CD4-positive, alpha-beta T cell treated with Interleukin-2 at 100 ng/mL for 4 hours (primary cell): ENCODE data around the gene CRYBA2.
A peak's percentile ranks its signal among the peaks of the same experiment; 100 is the strongest.

Experiments
- DNase-seq: peaks from one replicate; pipeline ENCODE4 v3.0.0-alpha.2; 2020; ENCODE audit warnings: low spot score

The CRYBA2 gene

DNA sequence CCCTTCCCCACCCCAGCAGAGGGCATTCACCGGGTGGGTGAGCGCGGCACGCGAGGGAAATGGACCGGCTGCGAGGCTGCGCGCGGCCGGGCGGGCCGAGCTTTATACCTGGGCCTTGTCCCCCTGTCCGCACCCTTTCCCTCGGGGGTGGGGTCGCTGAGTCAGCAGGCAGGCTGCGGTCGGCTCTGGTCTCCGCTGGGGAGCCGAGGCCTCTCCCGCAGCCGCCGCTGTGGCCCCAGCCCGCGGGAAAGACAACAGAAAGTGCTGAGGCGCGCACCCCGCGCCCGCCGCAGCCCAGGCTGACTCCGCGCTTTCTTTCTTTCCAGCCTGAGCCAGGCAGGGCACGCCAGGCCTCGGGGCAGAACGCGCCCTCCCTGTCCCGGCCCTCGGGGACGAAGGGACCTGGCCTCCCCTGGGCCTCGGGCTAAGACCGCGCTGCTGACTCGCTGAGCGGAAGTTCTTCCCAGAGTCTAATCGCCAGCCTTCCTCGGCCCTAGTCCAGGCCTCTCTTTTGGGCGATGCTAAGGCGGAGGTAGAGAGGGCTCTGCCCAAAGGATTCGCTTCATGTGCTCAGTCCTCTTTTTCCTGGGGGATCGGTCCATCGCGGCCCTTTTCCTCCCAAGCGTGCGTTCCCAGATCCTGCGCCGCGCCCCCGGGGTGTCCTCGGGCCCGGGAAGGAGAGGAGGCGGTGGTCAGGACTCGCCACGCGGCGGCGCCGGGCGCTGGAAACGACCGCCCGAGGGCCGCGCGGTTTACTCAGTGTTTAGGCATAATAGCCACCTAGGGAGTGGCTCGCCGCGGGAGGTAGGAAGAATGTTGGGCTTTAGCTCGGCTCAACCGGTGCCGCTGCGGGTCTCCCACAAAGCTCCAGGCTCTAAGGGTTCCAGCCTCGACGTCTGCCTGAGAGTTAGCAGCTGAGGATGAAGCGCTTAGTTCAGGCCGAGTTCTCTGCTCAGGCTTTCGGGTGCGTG, at the start of gene CRYBA2:
Gene CRYBA2 (minus strand): TSS at position 78 of the 971 bp plus-strand sequence. CDS start 246 bp downstream, outside the sequence.
- no peak for DNase-seq

DNA sequence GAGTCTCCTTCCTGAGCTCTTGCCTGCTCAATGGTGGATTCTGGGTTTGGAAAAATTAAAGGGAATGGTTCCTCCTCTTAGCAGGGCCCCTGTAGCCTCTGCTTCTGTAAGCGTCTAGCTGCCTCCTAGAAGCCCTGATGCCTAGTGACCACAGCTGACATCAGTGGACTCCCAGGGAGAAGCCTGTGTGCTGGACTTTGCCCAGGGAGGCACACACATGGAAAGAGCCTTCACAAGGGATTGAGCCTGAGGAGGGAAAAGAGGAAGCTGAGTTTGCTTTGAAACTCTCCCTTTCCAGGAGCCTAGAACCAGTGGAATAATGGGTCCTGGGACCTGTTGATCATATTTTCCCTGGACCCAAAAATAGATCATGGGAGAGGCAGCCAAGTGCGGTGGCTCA, 49.5 kb upstream of the CRYBA2 start:
- DNase-seq, result no peak

GRCh38 chr2:219042157-219042556, 48.9 kb upstream of the CRYBA2 start:
- DNase-seq, result no peak

- DNase-seq, result no peak
Measured at GRCh38 chr2:219041252-219041651, 48.0 kb upstream of the CRYBA2 start, which contains the start of gene CFAP65. TSS of gene CFAP65 (minus strand) at chr2:219041516. CDS start at chr2:219039048, 2,468 bp downstream.

DNA sequence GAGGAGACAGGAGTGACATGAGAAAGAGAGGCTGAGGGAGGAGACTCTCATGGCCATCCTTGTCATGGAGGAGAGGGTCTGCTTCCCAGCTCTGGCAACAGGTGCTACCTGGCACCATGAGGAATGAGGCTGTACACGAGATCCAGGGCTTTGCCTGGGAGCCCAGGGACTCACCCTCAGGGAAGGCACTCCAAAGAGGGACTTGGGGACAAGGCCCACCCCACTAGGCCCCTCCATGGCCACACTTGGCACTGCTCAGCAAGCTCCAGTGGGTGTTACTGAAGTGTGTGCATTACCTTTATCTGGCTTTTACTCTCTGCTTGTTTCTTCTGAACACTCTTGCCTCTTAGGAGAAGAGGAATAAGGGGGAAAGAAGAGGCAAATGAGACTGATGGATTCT, 45.4 kb upstream of the CRYBA2 start:
- no peak for DNase-seq

GRCh38 chr2:219037783-219038499, 44.7 kb upstream of the CRYBA2 start:
- no peak for DNase-seq

DNA sequence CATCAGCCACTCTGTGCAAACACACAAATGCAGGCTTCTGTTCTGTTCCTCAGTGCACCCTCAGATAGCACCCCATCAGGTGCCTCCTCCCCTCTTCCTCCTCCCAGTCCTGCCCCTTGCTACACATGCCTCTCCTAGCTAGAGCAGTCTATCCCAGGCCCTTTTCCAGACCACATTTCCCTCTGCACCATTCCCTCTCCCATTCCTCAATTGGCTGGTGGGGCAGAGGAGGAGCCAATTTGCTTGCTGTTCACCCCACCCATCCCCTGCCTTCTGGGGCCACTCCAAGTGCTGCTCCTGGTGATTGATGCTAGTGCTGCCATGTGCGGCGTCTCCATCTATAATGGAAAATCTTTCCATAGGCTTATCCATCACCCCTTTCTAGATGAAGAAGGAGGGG, 42.7 kb upstream of the CRYBA2 start:
- no peak for DNase-seq

GRCh38 chr2:219034823-219035222, 41.6 kb upstream of the CRYBA2 start:
- DNase-seq, result no peak

DNA sequence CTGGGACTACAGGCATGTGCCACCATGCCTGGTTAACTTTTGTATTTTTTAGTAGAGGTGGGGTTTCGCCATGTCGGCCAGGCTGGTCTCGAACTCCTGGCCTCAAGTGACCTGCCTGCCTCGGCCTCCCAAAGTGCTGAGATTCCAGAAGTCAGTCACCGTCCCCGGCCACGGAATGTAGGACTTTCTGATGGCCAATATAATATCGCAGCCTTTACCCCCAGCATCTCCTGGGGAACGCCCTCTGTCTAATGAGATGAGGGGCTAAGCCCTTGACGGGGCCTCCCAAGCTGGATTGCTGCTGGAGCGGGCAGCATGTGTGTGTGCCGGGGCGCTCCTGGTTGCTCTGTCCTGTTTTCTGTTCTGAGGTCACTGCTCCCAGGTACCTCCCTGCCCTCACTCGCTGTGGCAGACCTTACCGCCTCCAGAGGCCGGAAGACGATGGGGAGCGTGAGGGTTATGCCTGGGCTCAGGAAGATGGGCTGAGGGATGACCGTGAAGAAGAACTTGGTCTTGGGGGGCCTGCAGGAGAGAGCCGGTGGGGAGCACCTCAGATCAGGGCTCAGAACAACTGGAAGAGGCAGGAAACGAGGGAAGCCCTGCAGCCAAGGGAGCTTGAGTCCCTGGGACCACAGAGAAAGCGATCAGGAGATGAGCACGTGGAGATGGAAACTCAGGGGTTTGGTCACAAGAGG, 39.0 kb upstream of the CRYBA2 start:
- no peak for DNase-seq

DNA sequence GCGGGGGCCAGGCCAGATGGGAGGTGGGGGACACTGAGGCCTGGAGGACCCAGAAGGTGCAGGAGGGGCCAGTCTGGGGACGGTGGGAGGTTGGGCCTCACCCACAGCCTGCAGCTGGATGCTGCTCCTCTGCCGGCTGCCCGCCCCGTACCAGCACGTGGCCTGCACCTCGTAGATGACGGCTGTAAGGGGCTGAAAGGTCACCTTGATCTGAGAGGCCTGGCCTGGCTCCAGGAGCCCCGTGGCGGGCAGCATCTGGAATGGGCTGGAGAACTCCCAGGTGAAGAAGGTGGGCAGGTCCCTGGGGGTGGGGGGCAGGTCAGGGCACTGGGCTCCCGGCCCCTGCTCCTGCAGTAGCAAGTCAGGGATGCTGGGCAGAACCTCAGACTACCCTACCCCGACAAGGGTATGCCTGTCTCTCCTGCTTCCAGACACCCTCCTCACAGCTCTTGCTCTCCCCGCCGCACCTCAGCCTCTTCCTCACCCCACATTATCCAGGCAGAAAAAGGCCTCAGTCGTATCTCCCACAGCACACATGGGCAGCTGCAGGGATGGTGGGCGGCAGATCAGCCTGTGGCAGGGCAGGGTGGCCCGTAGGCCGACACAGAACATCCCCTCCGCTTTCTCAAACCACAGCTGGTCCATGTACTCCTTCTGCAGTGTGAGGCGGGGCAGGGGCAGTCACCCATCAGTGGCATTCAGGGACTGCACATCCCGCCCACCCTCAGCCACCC, 38.0 kb upstream of the CRYBA2 start:
- DNase-seq, result no peak

- DNase-seq, result no peak
Measured at GRCh38 chr2:219030177-219030940, 37.1 kb upstream of the CRYBA2 start.

DNA sequence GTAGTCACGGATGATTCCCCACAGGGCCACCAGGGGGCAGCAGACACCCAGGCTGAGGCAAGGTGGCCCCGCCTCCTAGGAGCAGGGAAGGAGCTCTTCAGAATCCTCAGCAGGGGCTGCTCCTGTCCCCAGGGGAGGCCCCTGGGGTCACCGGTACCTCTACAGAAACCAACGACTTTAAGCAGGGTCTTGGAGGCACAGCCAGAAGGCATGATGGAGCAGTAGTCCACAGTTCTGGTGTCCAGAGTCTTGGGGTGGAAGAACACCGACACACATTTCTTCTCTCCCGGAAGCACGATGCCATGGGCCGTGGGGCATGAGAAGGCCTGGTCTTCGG, 36.6 kb upstream of the CRYBA2 start:
- peak; percentile 76 for DNase-seq

DNA sequence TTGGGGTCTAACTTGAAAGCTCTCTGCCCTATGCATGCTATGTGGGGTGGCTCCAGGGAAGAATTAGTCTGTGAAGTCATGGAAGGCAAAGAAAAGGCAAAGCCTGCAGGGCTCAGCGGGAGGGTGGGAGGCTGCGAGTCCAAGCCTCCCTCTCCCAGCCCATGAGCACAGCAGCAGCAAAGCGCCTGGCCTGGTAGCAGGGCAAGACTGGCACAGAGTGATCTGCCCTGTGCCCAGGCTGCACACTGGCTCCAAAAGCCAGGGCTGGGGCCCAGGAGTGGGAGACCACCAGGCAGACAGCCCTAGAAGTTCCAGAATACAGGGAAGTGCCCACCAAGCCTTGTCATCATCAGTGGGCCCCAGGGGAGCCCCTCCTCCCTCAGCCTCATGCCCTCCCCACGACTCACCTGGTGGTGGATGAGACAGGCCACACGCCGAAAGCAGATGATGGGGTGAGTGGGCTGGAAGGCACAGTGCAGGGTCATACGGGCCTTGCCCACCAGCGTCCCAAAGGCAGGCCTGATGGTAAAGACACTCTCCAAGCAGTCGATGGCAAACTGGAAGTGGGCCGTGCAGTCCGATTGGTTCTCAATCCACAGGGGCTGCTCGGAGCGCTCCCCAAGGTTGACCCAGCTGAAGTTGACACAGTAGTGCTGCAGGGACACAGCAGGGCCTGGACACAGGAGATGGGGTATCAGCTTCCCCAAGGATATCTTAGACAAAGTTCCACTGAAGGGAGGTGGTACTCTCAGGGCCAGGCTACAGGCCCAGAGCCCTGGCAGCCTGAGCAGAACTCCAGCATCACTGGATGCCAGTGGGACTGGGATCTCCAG, 36.0 kb upstream of the CRYBA2 start:
- no peak for DNase-seq

- DNase-seq, result no peak
Measured at GRCh38 chr2:219028141-219028540, 34.9 kb upstream of the CRYBA2 start.

DNA sequence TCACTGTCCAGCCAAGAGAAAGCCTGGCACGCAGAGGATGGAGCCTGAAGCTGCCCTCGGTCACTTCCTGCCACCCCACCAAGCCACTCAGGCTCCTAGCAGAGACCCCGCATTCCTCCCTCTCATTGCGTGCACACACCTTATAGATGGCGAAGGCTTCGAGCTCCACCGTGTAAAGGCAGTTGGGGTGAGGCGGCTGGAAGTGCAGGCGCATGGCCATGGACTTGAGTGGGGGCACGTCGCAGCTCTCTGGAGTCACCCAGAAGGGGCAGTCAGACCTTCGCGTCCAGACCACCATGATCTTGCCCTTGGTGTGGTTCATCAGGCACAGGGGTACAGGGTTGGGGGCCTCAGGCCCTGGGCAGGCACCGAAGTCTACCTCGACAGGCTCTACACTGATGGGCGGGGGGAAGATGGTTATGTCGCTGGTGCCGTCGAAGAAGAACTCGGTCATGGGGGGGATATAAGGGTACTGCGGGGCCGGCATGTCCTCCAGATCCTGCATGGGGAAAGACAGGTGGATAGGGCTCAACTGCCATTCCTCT, 34.4 kb upstream of the CRYBA2 start:
- no peak for DNase-seq

DNA sequence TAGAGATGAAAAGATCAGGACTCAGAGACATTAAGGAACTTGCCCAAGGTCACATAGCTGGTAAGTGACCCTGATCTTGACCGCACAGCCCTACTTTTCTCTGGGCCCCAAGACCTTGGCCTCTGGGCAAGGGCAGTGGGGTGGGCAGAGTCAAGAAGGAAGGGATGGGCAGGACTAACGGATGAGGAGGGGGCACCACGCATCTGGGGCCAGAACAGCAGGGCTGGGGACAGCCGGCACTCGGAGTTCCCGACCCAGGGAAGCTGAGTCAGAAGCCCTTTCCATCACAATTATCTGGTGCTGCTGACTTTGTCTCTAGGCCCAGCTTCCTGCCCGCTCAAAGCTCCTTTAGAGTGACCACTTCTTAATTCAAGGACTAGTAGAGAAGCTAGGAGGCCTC, 33.7 kb upstream of the CRYBA2 start:
- DNase-seq, result no peak

DNA sequence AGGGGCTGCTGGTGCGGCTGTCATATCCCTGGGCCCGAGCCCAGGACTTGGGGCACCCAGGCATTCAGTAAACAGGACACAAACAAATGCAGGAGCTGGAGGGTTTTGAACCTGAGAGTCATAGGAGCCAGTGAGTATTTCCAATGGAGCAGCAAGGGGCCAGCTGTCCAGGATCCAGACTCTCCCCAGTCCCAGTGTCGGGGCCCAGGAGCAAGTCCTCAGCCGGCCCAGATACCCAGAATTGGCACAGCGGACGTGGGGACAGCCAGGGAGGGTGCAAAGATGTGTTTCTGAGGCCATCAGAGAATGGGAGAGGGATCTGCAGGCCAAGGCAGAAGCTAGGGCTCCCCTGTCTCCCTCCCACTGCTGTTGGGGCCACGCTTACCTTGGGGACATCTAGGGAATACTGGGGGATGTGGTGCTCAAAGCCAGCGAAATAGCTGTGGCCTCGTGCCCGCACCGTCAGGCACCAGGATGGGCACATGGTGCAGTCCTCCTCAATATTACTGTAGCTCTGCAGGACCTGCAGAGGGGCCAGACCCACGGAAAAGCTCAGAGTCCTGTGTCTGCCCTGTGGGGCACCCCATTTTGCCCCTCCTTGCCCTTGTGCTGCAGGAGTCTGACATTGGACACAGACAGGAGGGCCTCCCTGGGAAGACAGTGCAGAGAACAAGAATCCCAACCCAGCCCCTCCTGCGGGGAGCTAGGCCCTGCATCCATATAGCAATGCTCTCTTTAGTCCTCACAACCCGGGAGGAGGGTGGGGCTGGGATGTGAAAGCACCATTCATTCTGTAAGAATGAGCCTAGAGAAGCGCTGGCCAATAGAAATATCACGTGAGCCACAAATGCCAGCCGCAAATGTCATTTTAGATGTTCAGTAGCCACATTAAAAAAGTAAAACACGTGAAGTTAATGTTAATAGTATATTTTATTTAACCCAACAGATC, 32.7 kb upstream of the CRYBA2 start:
- no peak for DNase-seq

DNA sequence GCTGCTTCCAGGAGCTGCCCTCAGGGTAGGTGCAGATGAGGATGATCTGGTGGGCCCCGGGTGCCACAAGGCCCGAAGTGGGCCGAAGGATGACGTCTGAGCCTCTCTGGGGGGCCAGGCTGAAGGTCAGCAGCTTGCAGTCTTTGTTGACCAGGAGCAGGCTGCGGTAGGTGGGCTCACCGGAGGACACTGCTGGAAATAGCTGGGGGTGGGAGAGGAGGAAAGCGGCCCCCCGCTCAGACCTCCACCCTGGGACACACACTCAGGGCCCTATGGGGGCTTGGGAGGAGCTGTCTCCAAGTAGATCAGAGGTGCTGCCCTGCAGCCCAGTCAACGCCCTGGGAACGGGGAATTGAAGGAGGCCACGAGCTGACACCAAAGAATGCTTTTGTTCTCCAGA, 30.8 kb upstream of the CRYBA2 start:
- no peak for DNase-seq
